LHCN-M2 (cell line): Measurements from ENCODE around the gene HSCB. TPM values are rescaled to one million over a fixed set of nuclear protein-coding genes. Genes with fewer than 3 reads are reported as not detected.
"Not testable (repeated sequence)": the region's sequence is repeated elsewhere in the genome, so short reads cannot be mapped to it uniquely, and the experiment has no call there.

ENCODE experiments used
- DNase-seq: peaks from one replicate; pipeline ENCODE4 v3.0.0-alpha.2; 2012; ENCODE audit warnings: low read depth
- total RNA-seq: library from RNA; depleted of rRNA; stranded (reverse); fragments of >200 nt; gene quantifications from 2 replicates; pipeline ENCODE4 v1.2.3, GENCODE V29; 2014; rRNA removed

Gene HSCB
- total RNA-seq, 1 experiment from 2014 or later: 23.9 TPM

DNA sequence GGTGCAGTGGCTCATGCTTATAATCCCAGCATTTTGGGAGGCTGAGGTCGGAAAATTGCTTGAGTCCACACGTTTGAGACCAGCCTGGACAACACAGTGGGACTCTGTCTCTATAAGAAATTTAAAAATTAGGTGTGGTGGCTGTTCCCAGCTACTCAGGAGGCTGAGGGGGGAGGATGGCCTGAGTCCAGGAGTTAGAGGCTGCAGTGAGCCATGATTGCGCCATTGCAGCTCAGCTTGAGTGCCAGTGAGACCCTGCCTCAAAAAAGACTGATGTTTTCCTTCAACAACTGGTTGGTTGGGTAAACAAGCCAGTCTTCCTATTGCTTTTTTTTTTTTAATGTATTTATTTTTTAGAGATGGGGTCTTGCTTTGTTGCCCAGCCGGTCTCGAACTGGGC, 49.3 kb downstream of the HSCB start:
- DNase-seq: no peak

DNA sequence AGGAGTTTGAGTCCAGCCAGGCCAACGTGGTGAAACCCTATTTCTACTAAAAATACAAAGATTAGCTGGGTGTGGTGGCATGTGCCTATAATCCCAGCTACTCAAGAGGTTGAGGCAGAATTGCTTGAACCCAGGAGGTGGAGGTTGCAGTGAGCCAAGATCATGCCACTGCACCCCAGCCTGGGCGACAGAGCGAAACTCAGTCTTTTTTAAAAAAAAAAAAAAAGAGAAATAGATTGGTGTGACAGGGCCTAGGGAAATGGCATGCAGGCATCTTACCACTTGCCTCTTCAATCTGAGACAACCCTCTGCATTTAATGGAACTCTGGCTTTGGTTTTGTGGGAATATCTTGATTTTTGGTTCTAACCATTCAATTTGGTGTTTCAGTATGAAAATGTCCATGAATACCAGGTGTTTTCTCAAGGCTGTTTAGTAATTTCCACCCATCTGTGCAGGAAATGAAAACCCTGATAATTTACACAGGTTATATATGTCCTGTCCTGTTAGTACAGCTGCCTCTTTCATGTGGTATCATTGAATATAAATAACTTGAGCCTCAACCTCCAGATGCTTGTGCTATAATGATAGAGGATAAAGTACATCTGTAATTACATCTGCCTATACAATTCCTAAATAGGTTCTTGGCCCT, 50.1 kb downstream of the HSCB start:
- DNase-seq: no peak

DNA sequence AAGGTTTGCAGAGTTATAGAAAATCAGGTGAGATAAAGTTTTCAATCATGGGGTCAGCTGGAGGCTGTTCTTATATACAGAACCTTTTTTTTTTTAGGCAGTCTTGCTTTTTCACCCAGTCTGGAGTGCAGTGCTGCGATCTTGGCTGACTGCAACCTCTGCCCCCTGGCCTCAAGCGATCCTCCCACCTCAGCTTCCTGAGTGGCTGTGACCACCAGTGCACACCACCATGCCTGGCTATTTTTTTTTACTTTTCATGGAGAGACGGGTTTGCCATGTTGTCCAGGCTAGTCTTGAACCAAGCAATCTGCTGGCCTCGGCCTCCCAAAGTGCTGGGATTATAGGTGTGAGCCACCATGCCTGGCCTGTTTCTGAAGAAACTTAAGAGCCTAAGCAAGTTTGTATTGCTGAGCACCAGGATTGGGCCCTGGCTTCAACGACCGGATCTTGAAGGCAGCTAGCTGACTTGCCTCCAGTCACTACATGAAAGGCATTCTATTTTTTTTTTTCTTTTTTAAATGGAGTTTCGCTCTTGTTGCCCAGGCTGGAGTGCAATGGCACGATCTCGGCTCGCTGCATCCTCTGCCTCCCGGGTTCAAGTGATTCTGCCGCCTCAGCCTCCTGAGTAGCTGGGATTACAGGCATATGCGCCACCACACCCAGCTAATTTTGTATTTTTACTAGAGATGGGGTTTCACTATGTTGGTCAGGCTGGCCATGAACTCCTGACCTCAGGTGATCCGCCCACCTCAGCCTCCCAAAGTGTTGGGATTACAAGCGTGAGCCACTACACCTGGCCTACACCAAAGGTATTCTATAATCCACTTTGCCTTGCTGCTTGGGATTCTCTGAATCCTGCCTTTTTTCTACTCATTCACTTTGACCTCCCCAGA, 50.9 kb downstream of the HSCB start:
- no peak for DNase-seq

DNA sequence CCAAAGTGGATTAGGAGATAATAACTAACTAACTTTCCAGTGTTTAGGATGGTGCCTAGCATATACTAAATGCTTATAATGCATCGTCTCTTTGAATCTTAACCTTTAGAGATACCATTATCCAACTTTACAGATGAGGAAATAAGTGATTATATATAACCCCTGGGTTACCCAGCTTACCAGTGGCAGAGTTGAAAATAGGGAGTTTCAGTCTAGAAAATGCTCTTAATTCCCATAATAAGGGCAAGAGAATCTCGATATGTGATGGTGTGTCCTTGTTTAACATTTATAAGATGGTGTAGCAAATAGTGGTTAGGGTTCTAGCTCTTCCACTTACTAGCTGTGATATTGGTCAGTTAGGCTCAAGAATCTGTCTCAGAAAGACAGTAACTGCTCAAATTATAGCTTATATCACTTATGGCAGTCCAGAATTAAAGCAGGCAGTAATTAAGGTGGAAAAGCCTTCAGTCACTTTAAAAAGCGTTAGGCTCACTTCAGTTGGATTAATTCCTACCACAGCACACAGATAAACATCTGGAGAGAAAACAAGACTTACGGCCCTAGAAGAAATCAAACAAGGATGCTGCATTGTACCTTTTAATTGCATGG, 52.2 kb downstream of the HSCB start:
- no peak for DNase-seq

DNA sequence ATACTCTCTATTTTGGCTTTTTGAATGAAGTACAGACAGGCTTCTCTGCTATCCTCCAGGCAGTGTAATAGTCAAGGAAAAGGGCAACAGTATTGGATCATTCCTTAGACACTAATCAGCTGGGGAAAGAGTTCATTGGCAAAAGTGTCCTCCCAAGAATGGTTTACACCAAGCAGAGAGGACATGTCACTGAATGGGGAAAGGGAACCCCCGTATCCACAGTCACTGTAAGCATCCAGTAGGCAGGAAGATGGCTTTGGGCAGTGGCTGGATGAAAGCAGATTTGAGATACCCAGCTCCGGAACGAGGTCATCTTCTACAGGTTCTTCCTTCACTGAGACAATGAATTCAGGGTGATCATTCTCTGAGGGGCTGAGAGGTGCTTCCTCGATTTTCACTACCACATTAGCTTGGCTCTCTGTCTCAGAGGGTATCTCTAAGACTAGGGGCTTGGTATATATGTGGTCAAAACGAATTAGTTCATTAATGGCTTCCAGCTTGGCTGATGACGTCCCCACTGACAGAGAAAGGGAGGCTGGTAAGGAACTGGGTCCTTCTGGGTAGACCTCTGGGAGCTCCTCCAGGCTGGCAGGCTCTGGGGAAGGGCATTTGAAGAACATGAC, 53.3 kb downstream of the HSCB start:
- no peak for DNase-seq

DNA sequence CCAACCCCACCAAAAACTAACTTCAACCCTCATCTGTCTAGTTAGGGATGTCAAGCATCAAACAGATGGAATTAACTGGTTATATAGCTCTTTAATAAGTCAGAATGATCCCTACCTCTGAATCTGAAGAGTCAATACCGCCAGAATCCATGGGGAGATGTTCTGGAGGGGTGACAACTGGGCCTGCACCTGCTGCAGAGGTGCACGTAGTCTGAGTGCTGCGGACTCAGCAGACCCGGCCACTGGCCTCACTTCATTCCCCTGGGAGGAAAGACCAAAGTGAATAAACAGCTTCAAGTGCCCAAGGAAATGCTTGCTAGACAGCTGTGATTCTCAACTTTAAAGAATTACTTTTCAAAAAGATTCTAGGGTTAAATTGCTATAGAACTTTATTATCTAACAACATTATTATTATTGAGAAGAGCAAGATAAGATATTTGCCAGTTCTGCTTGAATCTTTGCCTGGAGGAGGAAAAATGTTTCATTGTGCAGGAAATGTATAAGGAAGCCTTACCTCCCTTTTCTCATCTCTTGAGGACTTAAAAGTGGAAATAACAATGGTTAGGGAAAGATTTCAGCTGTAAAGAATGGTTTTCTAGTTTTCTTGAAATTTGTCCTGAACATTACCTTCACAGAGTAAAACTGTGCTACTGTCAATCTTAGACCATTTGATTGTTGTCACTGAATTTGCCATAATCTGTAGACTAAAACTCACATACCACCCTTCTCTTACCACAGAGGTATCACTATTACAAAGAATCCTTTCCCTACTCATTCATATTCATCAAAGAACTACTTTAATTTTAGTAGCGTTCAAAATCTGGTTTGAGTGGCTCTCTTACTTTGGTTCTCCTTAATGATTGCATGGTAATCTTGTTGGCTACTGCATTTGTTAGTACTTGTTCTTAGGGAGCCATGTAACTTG, 54.4 kb downstream of the HSCB start:
- DNase-seq: no peak

DNA sequence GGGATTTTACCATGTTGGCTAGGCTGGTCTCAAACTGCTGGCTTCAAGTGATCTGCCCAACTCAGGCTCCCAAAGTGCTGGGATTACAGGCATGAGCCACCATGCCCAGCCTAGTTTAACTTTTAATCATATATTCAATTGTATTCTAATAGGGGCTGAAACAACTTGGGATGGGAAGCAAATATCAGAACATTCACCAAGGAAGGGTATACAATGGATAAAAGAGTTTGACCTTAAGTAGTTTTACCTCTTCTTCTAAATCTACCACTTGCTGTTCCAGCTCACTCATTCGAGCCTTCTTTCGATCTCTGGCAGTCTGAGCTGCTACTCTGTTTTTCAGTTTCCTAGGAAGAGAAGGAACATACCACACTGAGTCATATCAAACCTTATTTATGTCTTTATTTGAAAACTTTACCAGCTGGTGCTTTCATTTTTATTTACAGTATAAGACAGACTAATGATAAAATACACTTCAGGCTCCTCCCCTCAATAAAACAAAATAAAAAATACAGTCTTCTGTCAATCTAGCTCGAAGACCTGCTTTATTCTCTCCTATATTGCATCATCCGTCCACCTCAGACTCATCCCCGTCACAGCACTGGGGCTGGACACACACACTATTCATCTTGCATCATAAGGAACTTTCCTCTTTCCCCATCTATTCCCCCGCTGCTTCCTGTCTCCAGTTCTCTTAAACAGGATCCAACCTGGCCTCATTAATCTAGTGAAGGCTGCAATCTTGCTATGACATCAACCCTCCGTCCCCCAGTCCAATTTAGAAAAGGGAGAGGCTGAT, 57.2 kb downstream of the HSCB start:
- DNase-seq: peak; percentile 81

DNA sequence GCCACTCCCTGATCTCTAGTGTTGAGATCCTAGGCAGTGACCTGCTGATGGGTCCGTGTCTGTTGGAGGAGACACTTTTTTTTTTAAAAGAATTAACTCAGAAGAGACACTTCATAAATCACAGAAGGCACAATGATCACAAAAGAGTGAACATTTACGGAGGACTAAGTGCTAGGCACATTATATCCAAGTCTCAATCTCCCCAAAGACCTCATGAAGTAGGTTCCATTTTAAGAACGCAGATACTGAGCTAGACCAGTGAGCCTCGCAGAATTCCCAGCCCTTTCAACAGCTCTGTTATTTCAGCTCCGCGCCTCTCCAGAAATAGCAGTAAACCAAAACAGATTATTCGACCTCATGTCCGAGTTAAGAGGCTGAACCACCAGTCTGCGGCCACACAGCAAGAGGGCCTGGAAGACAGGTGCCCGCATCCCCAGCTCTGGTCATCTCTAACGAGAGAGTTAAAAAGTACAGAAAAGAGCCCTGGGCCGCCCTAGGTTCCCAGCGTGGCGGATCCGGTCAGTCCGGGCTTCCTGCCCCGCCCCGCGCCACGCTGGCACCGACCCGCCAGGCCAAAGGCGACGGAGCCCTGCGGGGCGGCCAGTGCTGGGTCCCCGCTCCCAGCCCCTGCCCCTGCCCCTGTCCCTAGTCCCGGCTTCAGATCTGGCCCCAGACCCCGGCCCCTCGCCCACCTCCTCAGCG, 57.9 kb downstream of the HSCB start:
- DNase-seq: peak; percentile 55

DNA sequence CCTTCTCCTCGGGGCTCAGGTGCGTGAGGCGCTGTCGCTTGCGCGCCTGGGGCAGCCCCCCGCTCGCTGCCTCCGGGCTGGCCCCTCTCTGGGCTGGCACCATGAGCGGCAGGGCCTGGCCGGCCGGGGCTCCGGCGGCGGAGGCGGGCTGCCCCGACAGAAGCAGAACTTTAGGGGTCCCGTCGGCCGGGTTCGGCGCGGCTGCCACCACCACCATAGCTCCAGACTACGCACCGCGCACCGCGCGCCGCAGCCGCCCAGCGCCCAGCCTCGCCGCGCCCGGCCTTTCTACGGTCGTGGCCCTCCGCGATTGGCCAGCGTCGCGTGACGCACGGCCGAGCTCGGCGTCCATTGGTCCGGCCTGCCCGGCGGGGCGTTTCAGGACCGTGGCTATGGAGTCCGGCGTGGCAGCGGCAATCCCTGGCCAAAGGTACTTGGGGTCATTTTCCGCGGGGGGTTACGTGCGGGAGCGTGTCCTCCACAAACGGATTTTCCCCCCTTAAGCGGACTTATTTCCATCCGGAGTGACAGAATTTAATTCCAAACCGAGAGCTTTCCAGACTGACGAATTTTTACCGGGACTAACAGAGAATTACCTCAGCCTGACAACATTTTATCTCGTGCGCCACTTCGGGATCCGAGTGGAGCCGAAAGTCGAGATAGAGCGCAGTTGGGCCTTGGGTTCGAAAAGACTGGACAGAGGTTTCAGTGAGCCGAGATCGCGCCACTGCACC, 58.6 kb downstream of the HSCB start, which contains the start of gene XBP1:
Gene XBP1 (minus strand): TSS at position 262 of the 734 bp plus-strand sequence.
- DNase-seq: peak; percentile 89

DNA sequence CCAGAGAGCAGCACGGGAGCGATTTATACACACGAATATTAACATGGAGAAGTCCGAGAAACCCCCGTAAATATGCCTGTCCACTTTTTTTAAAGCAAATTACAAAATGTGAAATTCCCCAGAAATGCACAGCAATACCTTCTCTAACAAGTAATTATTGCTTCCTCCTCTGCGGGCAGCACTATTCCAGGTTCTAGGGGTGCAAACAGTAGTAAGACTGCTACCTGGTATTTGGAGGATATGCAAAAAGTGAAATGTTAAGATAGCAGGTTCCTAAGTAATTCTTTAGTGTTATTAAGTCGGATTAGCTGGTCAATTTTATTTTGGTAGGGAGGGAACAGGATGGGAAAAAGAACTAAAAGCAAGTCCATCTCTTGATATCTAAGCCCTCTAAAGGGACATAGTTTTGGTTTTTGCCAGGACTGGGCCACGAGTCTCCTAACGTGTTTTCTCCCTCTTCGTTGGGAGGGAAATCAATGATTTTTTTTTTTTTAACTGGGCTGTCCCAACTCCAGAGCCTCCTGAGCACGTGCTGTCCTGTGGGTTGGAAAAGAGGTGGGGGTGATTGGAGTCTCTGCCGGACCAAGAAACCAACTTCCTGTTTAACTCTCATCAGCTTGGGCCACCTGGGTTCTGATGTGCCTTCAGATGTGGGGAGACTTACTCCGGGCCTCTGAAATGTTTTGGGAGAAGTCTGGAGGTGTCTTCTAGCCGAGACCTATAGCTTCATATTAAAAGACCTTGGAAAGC, 60.2 kb downstream of the HSCB start:
- DNase-seq: no peak

DNA sequence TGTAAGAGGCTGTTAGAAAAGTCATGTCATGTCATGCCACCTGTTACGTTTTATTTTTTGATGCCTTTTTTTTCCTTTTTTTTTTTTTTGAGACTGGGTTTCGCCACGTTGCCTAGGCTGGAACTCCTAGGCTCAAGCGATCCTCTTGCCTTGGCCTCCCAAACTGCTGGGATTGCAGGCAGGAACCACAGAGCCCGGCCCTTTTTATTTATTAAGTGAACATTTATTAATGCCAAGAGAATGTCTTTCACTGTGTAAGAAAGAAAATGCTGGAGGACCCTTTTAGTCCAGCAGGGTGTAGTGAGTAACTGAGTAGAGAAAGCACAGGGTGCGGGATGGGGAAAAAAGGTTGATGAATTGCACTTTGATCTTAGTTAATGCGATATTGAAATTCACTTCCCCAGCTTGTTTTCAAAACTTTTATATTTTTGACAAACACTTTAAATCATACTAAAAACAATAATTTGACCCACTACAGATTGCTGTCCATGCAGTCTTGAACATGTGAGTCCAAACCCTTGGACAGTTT, 60.8 kb downstream of the HSCB start:
- no peak for DNase-seq

DNA sequence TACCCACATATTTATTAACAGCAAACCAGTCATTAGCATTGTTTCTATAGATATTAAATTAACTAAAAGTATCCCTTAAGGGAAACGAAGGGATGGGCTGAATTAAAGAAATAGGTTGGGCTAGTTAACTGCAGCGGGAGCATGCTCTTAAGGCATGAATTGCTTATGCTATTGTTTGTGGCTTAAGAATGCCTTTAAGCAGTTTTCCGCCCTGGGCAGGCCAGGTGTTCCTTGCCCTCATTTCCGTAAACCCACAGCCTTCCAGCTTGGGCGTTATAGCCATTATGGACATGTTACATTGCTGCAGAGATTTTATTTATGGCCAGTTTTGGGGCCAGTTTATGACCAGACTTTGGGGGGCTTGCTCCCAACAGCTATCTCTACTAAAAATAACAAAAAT, 63.6 kb downstream of the HSCB start:
- DNase-seq: not testable (repeated sequence)

Other genes starting within 250 kb of the HSCB start
- gene TTC28, start 62.2 kb upstream of the HSCB start, total RNA-seq: 7.1 and 8.0 TPM in 2 replicates
- gene CHEK2, start 219 bp upstream of the HSCB start, total RNA-seq: 25.8 and 34.5 TPM in 2 replicates
- 18.3 and 20.5 TPM in 2 replicates for gene CCDC117, start 30.7 kb downstream of the HSCB start, total RNA-seq
- 83.4 and 91.2 TPM in 2 replicates for gene XBP1, start 58.5 kb downstream of the HSCB start, total RNA-seq
- gene ZNRF3, start 141.5 kb downstream of the HSCB start, total RNA-seq: 6.3 and 6.5 TPM in 2 replicates